NK-92 (cell line): ENCODE measurements around the gene ERBB3.
"Not testable (repeated sequence)": the region's sequence is repeated elsewhere in the genome, so short reads cannot be mapped to it uniquely, and the experiment has no call there.

ENCODE experiments used
- DNase-seq: peaks from one replicate; lab custom pipeline; 2025; ENCODE audit not compliant: unreplicated experiment; lab: John Stamatoyannopoulos, UW

ERBB3 gene

GRCh38 chr12:56079723-56080555 lies at the start of gene ERBB3:
Gene ERBB3 (plus strand): TSS chr12:56080165. CDS start chr12:56080301, 136 bp downstream.
- no peak for DNase-seq

- no peak for DNase-seq
Observed at GRCh38 chr12:56031987-56032386, 48.0 kb upstream of the ERBB3 start.

- DNase-seq = no peak
Observed at GRCh38 chr12:56034586-56035332, 45.2 kb upstream of the ERBB3 start.

- DNase-seq = no peak
Observed at GRCh38 chr12:56037161-56037560, 42.8 kb upstream of the ERBB3 start.

GRCh38 chr12:56038022-56038655 lies 41.8 kb upstream of the ERBB3 start:
- DNase-seq = no peak

GRCh38 chr12:56040151-56040550 lies 39.8 kb upstream of the ERBB3 start:
- DNase-seq = no peak

- no peak for DNase-seq
Observed at GRCh38 chr12:56040963-56041551, 38.9 kb upstream of the ERBB3 start.

GRCh38 chr12:56041552-56042429 lies 38.2 kb upstream of the ERBB3 start, which contains the start of gene RPS26:
Gene RPS26 (plus strand): TSS chr12:56041918. CDS start chr12:56042167, 249 bp downstream.
- DNase-seq = peak; percentile 49

GRCh38 chr12:56042430-56042813 lies 37.5 kb upstream of the ERBB3 start:
- DNase-seq = not testable (repeated sequence)

- DNase-seq = no peak
Observed at GRCh38 chr12:56042843-56043242, 37.1 kb upstream of the ERBB3 start.

GRCh38 chr12:56046027-56046780 lies 33.8 kb upstream of the ERBB3 start:
- no peak for DNase-seq

- no peak for DNase-seq
Observed at GRCh38 chr12:56053407-56053893, 26.5 kb upstream of the ERBB3 start.

- not testable (repeated sequence) for DNase-seq
Observed at GRCh38 chr12:56059964-56060363, 20.0 kb upstream of the ERBB3 start.

GRCh38 chr12:56061982-56062381 lies 18.0 kb upstream of the ERBB3 start:
- no peak for DNase-seq

GRCh38 chr12:56062996-56063395 lies 17.0 kb upstream of the ERBB3 start:
- DNase-seq = no peak

GRCh38 chr12:56071648-56072047 lies 8.3 kb upstream of the ERBB3 start:
- DNase-seq = no peak

- DNase-seq = no peak
Observed at GRCh38 chr12:56074396-56074795, 5.6 kb upstream of the ERBB3 start.

- DNase-seq = not testable (repeated sequence)
Observed at GRCh38 chr12:56077966-56078365, 2.0 kb upstream of the ERBB3 start.

GRCh38 chr12:56078427-56078826 lies 1.5 kb upstream of the ERBB3 start:
- DNase-seq = no peak
